ENCODE measurements around the gene LMBR1. TPM values are rescaled to one million over a fixed set of nuclear protein-coding genes. Genes with fewer than 3 reads are reported as not detected.

LMBR1 gene
- total and polyA plus RNA-seq, 2 of the 4 experiments (the other 2 are of a cell fraction): 11.9 to 19.9 TPM

DNA sequence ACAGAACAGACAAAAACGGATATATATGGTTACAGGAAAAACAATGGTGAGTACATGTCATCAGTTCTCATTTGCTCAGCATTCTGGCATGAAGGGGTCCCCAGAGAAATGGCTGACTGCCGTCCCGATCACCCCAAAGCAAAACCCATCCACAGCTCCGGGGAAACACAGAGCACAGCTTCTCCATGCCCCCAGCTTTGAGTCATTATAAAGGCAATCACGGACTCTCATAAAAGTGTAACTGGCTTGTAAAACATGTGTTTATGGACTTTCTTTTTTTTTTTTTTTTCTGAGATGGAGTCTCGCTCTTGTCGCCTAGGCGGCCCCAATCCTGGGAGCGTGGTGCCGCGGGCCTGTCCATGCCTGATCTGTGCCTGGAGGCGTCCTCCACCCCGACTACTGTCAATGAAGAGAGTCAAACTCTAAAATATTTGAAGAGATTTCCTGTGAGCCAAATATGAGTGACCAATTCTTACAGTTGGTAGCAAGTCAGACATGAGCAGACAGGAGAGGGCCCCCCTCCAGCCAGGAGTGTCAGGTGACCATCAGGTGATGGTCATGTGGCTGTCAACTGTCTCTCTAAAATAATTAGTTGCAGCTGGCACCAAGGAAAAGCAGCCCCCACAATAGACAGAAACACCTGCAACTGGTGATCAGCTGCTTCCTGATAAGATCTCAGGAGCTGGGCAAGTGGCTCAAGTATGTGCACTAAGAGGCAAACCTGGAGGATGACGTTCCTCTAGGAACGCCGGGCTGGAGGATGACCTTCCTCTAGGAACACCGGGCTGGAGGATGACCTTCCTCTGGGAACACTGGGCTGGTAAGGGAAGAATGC, 34.8 kb upstream of the LMBR1 start:
- dilution Hi-C loops (cut with HindIII; ENCODE audit: low sequenced_read_pairs, unreplicated experiment) (no loop called here), in situ Hi-C loops (cut with MboI; ENCODE audit: low sequenced_read_pairs) (no loop called here), intact Hi-C loops (cut with micrococcal nuclease) (no loop called here)
- Histone ChIP-seq H3K27me3 (ENCODE audit: control insufficient read depth, insufficient read depth, low read length) (peaks cover 8% of the 10 kb centered on the region), H3K18ac (ENCODE audit: low read depth, low read length) (no peak overlapping the region), H3K4ac (ENCODE audit: low read depth, low read length) (no peak overlapping the region), H2AK9ac (replicated peaks; ENCODE audit: low read depth, low read length, poor library complexity) (no peak overlapping the region), H4K91ac (ENCODE audit: insufficient read depth, low read depth, low read length) (no peak overlapping the region), H4K8ac (ENCODE audit: low read depth in 2 of 2, low read length in 2 of 2) (no peak overlapping the region), H3K14ac (replicated peaks; ENCODE audit: low read depth, low read length) (no peak overlapping the region), H3K56ac (ENCODE audit: extremely low read depth, insufficient read depth, low read length) (no peak overlapping the region), H2BK15ac (ENCODE audit: low read depth, low read length) (no peak overlapping the region), H3K9ac (ENCODE audit: low read depth, low read length) (no peak overlapping the region), H3K36me3 (ENCODE audit: control insufficient read depth, insufficient read depth, low read length) (no peaks in the 10 kb centered on the region), H3K4me3 (ENCODE audit: insufficient read depth, low read depth, low read length) (no peak overlapping the region), H3K4me1 (ENCODE audit: control insufficient read depth, insufficient read depth, low read length) (no peaks in the 10 kb centered on the region), H3K79me1 (ENCODE audit: low read depth in 1 of 2, low read length in 2 of 2) (no peaks in the 10 kb centered on the region), H4K20me1 (ENCODE audit: insufficient read depth, low read length) (no peaks in the 10 kb centered on the region), H2BK120ac (ENCODE audit: low read depth, low read length) (no peak overlapping the region), H2BK5ac (ENCODE audit: low read depth, low read length, poor library complexity, severe bottlenecking) (no peak overlapping the region), H3K4me2 (ENCODE audit: low read depth, low read length) (no peak overlapping the region), H3K9me3 (ENCODE audit: control insufficient read depth, insufficient read depth, low read length) (no peaks in the 10 kb centered on the region), H4K5ac (ENCODE audit: low read depth, low read length) (no peak overlapping the region), H2BK20ac (ENCODE audit: low read depth, low read length) (no peak overlapping the region), H2AK5ac (ENCODE audit: low read depth, low read length) (no peak overlapping the region), H2AFZ (replicated peaks; ENCODE audit: low read length, poor library complexity) (no peak overlapping the region), H3K23ac (ENCODE audit: low read depth, low read length) (no peak overlapping the region), H3K27ac (ENCODE audit: insufficient read depth, low read length) (no peak overlapping the region), H3K9me1 (ENCODE audit: insufficient read depth, low read length) (no peaks in the 10 kb centered on the region)
- WGBS, 2 experiments (ENCODE audit: extremely low coverage in 2 of 2, insufficient read length in 1 of 2): no CpG with 5 or more reads among the region's 17 CpGs
- ChIA-PET POLR2A (ENCODE audit: unreplicated experiment) (no interaction called here), CTCF (interaction anchor here (0.6 to 0.7 kb wide), 2 partner anchors 21 to 22 kb away, joined by 3 to 4 read pairs; no protein-coding TSS in a partner anchor)
- ATAC-seq (ENCODE audit: low read depth) (no peak), DNase-seq (no peak)
- BruUV-seq (replicated peaks): no TSS peak
- no peak for TF ChIP-seq MAZ (IDR thresholded peaks at IDR 0.05; ENCODE audit: borderline replicate concordance, low read depth, low read length)
- no peak for TF ChIP-seq NFE2L2 (IDR thresholded peaks at IDR 0.05; ENCODE audit: low read depth, low read length)
- TF ChIP-seq MAFK (IDR thresholded peaks at IDR 0.05; ENCODE audit: low read depth, low read length): no peak
- no peak for TF ChIP-seq RFX5 (IDR thresholded peaks at IDR 0.05; ENCODE audit: low read depth, low read length)
- TF ChIP-seq, protein P1, sequence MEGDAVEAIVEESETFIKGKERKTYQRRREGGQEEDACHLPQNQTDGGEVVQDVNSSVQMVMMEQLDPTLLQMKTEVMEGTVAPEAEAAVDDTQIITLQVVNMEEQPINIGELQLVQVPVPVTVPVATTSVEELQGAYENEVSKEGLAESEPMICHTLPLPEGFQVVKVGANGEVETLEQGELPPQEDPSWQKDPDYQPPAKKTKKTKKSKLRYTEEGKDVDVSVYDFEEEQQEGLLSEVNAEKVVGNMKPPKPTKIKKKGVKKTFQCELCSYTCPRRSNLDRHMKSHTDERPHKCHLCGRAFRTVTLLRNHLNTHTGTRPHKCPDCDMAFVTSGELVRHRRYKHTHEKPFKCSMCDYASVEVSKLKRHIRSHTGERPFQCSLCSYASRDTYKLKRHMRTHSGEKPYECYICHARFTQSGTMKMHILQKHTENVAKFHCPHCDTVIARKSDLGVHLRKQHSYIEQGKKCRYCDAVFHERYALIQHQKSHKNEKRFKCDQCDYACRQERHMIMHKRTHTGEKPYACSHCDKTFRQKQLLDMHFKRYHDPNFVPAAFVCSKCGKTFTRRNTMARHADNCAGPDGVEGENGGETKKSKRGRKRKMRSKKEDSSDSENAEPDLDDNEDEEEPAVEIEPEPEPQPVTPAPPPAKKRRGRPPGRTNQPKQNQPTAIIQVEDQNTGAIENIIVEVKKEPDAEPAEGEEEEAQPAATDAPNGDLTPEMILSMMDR (conservative IDR thresholded peaks at IDR 0.05; ENCODE audit: low read depth, low read length): no peak
- TF ChIP-seq, protein P2, sequence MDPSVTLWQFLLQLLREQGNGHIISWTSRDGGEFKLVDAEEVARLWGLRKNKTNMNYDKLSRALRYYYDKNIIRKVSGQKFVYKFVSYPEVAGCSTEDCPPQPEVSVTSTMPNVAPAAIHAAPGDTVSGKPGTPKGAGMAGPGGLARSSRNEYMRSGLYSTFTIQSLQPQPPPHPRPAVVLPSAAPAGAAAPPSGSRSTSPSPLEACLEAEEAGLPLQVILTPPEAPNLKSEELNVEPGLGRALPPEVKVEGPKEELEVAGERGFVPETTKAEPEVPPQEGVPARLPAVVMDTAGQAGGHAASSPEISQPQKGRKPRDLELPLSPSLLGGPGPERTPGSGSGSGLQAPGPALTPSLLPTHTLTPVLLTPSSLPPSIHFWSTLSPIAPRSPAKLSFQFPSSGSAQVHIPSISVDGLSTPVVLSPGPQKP (IDR thresholded peaks at IDR 0.05; ENCODE audit: borderline replicate concordance, low read depth, low read length): no peak
- TF ChIP-seq, protein P3, sequence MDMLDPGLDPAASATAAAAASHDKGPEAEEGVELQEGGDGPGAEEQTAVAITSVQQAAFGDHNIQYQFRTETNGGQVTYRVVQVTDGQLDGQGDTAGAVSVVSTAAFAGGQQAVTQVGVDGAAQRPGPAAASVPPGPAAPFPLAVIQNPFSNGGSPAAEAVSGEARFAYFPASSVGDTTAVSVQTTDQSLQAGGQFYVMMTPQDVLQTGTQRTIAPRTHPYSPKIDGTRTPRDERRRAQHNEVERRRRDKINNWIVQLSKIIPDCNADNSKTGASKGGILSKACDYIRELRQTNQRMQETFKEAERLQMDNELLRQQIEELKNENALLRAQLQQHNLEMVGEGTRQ (IDR thresholded peaks at IDR 0.05; ENCODE audit: low read depth, low read length): no peak
- TF ChIP-seq RCOR1 (IDR thresholded peaks at IDR 0.05; ENCODE audit: insufficient replicate concordance, low read length): no peak
- TF ChIP-seq POLR2A (IDR thresholded peaks at IDR 0.05; ENCODE audit: low read depth, low read length): no peak
- TF ChIP-seq CHD1 (IDR thresholded peaks at IDR 0.05; ENCODE audit: low read depth, low read length): no peak
- TF ChIP-seq FOS (IDR thresholded peaks at IDR 0.05; ENCODE audit: low read depth, low read length): no peak
- TF ChIP-seq BHLHE40 (IDR thresholded peaks at IDR 0.05; ENCODE audit: low read depth, low read length): no peak
- no peak for TF ChIP-seq SMC3 (IDR thresholded peaks at IDR 0.05; ENCODE audit: low read depth, low read length)
- no peak for TF ChIP-seq RAD21 (IDR thresholded peaks at IDR 0.05; ENCODE audit: low read length)
- no peak for TF ChIP-seq MXI1 (IDR thresholded peaks at IDR 0.05; ENCODE audit: borderline replicate concordance, low read depth, low read length)

Measured in IMR-90 (cell line).